ENCODE measurements around the gene TET1.
"Not testable (repeated sequence)": the region's sequence is repeated elsewhere in the genome, so short reads cannot be mapped to it uniquely, and the experiment has no call there.

Gene TET1

GRCh38 chr10:68560186-68560942 is at the start of gene TET1:
TSS of gene TET1 (plus strand) at chr10:68560337. CDS start at chr10:68572339, 12,002 bp downstream.
- peak in 1 of 2 donors; percentile 21 for DNase-seq (ENCODE audit: low read depth in 2 of 2)

GRCh38 chr10:68516216-68516615 is 43.9 kb upstream of the TET1 start:
- not testable (repeated sequence) for DNase-seq (ENCODE audit: low read depth in 2 of 2)

GRCh38 chr10:68516766-68517165 is 43.4 kb upstream of the TET1 start:
- DNase-seq (ENCODE audit: low read depth in 2 of 2): no peak

GRCh38 chr10:68517188-68517587 is 42.9 kb upstream of the TET1 start:
- DNase-seq (ENCODE audit: low read depth in 2 of 2): no peak

- DNase-seq (ENCODE audit: low read depth in 2 of 2): not testable (repeated sequence)
These were observed 41.5 kb upstream of the TET1 start for GRCh38 chr10:68518609-68519008.

GRCh38 chr10:68525490-68526038 is 34.6 kb upstream of the TET1 start:
- not testable (repeated sequence) for DNase-seq (ENCODE audit: low read depth in 2 of 2)

- no peak for DNase-seq (ENCODE audit: low read depth in 2 of 2)
These were observed 33.4 kb upstream of the TET1 start for GRCh38 chr10:68526634-68527307.

GRCh38 chr10:68536973-68537372 is 23.2 kb upstream of the TET1 start:
- no peak for DNase-seq (ENCODE audit: low read depth in 2 of 2)

- DNase-seq (ENCODE audit: low read depth in 2 of 2): no peak
These were observed 22.3 kb upstream of the TET1 start for GRCh38 chr10:68537796-68538195.

GRCh38 chr10:68543004-68543918 is 16.9 kb upstream of the TET1 start:
- no peak for DNase-seq (ENCODE audit: low read depth in 2 of 2)

GRCh38 chr10:68550747-68551411 is 9.3 kb upstream of the TET1 start:
- no peak for DNase-seq (ENCODE audit: low read depth in 2 of 2)

GRCh38 chr10:68553138-68553537 is 7.0 kb upstream of the TET1 start:
- DNase-seq (ENCODE audit: low read depth in 2 of 2): no peak

- no peak for DNase-seq (ENCODE audit: low read depth in 2 of 2)
These were observed 6.5 kb upstream of the TET1 start for GRCh38 chr10:68553599-68553998.

GRCh38 chr10:68558478-68558877 is 1.7 kb upstream of the TET1 start:
- no peak for DNase-seq (ENCODE audit: low read depth in 2 of 2)

GRCh38 chr10:68559251-68559650 is 886 bp upstream of the TET1 start:
- DNase-seq (ENCODE audit: low read depth in 2 of 2): no peak

GRCh38 chr10:68559841-68560185 is 324 bp upstream of the TET1 start:
- DNase-seq (ENCODE audit: low read depth in 2 of 2): no peak

- no peak for DNase-seq (ENCODE audit: low read depth in 2 of 2)
These were observed 1.1 kb downstream of the TET1 start for GRCh38 chr10:68560943-68561864.

- no peak for DNase-seq (ENCODE audit: low read depth in 2 of 2)
These were observed 1.9 kb downstream of the TET1 start for GRCh38 chr10:68561865-68562649.
